22Rv1 (cell line): Measurements from ENCODE around the gene SLC2A9.

Experiments used
- CTCF ChIP-seq: fragments of 450-650 bp; IDR thresholded peaks from 2 replicates; pipeline ENCODE4 v1.5.1; 2017; ENCODE audit warnings: mild to moderate bottlenecking
- ZFX ChIP-seq: fragments of 450-650 bp; IDR thresholded peaks from 2 replicates; pipeline ENCODE4 v1.6.1; 2017; ENCODE audit warnings: antibody characterized with exemption, borderline replicate concordance

GRCh38 chr4:9833421-9833820 lies 187.9 kb downstream of the SLC2A9 start:
- TF ChIP-seq CTCF (no peak), ZFX (no peak)
